ENCODE data around the gene MAPK1. TPM values are rescaled to one million over a fixed set of nuclear protein-coding genes. Genes with fewer than 3 reads are reported as not detected.

The MAPK1 gene
- total and polyA plus RNA-seq, 2 donors (not counting 1 experiment from before 2014, with no cell fraction given): 53.8 to 133 TPM

DNA sequence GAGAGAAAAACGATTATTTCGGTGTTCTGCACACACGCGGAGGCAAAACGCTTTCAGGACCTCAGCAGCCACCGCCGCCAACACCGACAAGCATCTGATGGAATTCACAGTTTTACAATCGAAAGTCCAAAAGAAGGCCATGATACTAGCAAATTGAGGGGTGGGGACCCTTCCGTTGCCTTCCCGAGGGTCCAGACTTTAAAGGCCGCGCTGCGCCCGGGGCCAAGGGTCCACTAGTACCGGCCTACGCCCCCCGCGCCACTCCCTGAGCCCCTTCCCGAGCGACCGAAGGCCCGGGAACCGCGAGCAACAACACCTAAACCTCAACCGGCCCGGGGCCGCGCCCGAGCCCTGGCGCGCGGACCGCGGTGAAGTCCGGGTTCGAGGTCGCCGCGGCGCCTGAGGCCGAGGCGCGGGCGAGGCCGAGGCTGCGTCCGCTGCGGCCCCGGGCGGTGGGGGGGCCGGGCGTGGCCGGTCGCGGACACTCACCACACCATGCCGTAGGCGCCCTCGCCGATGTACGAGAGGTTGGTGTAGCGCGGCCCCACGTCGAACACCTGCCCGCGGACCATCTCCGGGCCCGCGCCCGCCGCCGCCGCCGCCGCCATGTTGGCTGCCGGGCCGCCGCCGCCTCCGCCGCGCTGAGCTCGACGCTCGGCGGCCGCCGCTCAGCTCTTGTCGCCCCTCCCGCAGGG, 465 bp downstream of the MAPK1 start:
- Histone ChIP-seq H3K4me1 (ENCODE audit: control insufficient read depth, extremely low read depth, insufficient read depth, low read length) (peaks cover 2% of the 10 kb centered on the region), H3K9me3 (ENCODE audit: control insufficient read depth, insufficient read depth, low read depth, low read length) (no peaks in the 10 kb centered on the region), H3K4me2 (ENCODE audit: extremely low read depth, insufficient read depth, low read length) (peak overlapping the region; percentile 87), H3K27me3 (ENCODE audit: control insufficient read depth, insufficient read depth, low read length) (no peaks in the 10 kb centered on the region), H3K36me3 (ENCODE audit: control insufficient read depth, insufficient read depth, low read length) (no peaks in the 10 kb centered on the region), H3K79me2 (ENCODE audit: control insufficient read depth, insufficient read depth, low read length) (peaks cover 52% of the 10 kb centered on the region), H3K9ac (ENCODE audit: insufficient read depth, low read length) (peak overlapping the region; percentile 83), H3K27ac (ENCODE audit: insufficient read depth, low read length) (peak overlapping the region; percentile 83), H3K4me3 (replicated peaks in 1 of 4; ENCODE audit: control extremely low read depth in 1 of 4, insufficient read depth in 1 of 4, low read depth in 3 of 4, low read length in 4 of 4) (peak overlapping the region; percentile 59 to 95 (median 88)), H2AFZ (ENCODE audit: low read length) (peak overlapping the region; percentile 45), H4K20me1 (ENCODE audit: control insufficient read depth, extremely low read depth, insufficient read depth, low read length) (peaks cover 3% of the 10 kb centered on the region)
- DNase-seq (ENCODE audit: low read depth in 2 of 2): peak in 1 of 2 donors; percentile 7
- TF ChIP-seq EZH2 (IDR thresholded peaks at IDR 0.05; ENCODE audit: low read length, missing control alignments): no peak
- TF ChIP-seq, protein P1, sequence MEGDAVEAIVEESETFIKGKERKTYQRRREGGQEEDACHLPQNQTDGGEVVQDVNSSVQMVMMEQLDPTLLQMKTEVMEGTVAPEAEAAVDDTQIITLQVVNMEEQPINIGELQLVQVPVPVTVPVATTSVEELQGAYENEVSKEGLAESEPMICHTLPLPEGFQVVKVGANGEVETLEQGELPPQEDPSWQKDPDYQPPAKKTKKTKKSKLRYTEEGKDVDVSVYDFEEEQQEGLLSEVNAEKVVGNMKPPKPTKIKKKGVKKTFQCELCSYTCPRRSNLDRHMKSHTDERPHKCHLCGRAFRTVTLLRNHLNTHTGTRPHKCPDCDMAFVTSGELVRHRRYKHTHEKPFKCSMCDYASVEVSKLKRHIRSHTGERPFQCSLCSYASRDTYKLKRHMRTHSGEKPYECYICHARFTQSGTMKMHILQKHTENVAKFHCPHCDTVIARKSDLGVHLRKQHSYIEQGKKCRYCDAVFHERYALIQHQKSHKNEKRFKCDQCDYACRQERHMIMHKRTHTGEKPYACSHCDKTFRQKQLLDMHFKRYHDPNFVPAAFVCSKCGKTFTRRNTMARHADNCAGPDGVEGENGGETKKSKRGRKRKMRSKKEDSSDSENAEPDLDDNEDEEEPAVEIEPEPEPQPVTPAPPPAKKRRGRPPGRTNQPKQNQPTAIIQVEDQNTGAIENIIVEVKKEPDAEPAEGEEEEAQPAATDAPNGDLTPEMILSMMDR (conservative IDR thresholded peaks at IDR 0.05 in 1 of 2, IDR thresholded peaks at IDR 0.05 in 1 of 2; ENCODE audit: low read depth in 1 of 2, low read length in 2 of 2): no peak

DNA sequence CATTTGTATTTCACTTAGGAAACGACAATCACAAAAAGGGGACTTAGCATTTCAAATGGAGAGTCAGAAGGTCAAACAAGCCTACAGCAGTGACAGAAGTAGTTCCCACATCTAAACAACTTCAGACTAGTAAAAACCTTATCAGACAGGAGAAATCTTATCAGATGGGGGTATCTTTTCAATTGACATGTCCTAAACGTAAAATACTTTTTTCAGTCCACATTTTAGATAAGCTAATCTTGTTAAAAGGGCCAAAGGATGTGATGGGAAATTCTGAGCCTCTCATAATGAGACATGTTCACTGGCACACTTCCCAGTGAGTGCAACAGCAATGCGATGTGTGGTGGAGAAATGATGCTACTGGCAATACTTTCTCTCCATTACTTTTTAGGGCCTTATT, 2.4 kb downstream of the MAPK1 start:
- Histone ChIP-seq H3K4me2 (ENCODE audit: extremely low read depth, insufficient read depth, low read length) (peak overlapping the region; percentile 87), H3K27ac (ENCODE audit: insufficient read depth, low read length) (no peak overlapping the region), H3K4me3 (replicated peaks in 1 of 4; ENCODE audit: control extremely low read depth in 1 of 4, insufficient read depth in 1 of 4, low read depth in 3 of 4, low read length in 4 of 4) (peak overlapping the region in 2 of 4 experiments; percentile 93 to 95), H3K9ac (ENCODE audit: insufficient read depth, low read length) (no peak overlapping the region), H3K79me2 (ENCODE audit: control insufficient read depth, insufficient read depth, low read length) (peaks cover 71% of the 10 kb centered on the region), H3K4me1 (ENCODE audit: control insufficient read depth, extremely low read depth, insufficient read depth, low read length) (peaks cover 2% of the 10 kb centered on the region), H3K27me3 (ENCODE audit: control insufficient read depth, insufficient read depth, low read length) (no peaks in the 10 kb centered on the region), H2AFZ (ENCODE audit: low read length) (no peak overlapping the region), H3K9me3 (ENCODE audit: control insufficient read depth, insufficient read depth, low read depth, low read length) (no peaks in the 10 kb centered on the region), H4K20me1 (ENCODE audit: control insufficient read depth, extremely low read depth, insufficient read depth, low read length) (peaks cover 8% of the 10 kb centered on the region), H3K36me3 (ENCODE audit: control insufficient read depth, insufficient read depth, low read length) (no peaks in the 10 kb centered on the region)
- no peak for TF ChIP-seq EZH2 (IDR thresholded peaks at IDR 0.05; ENCODE audit: low read length, missing control alignments)
- TF ChIP-seq, protein P1 (conservative IDR thresholded peaks at IDR 0.05 in 1 of 2, IDR thresholded peaks at IDR 0.05 in 1 of 2; ENCODE audit: low read depth in 1 of 2, low read length in 2 of 2): no peak
- peak; percentile 86 to 88 for DNase-seq (ENCODE audit: low read depth in 2 of 2)

GRCh38 chr22:21862386-21863245, 4.8 kb downstream of the MAPK1 start:
- peaks cover 8% of the 10 kb centered on the region for H4K20me1 ChIP-seq (ENCODE audit: control insufficient read depth, extremely low read depth, insufficient read depth, low read length)
- TF ChIP-seq EZH2 (IDR thresholded peaks at IDR 0.05; ENCODE audit: low read length, missing control alignments): no peak
- TF ChIP-seq, protein P1 (conservative IDR thresholded peaks at IDR 0.05 in 1 of 2, IDR thresholded peaks at IDR 0.05 in 1 of 2; ENCODE audit: low read depth in 1 of 2, low read length in 2 of 2): no peak
- no peak overlapping the region for H3K4me3 ChIP-seq (replicated peaks in 1 of 4; ENCODE audit: control extremely low read depth in 1 of 4, insufficient read depth in 1 of 4, low read depth in 3 of 4, low read length in 4 of 4)
- H3K36me3 ChIP-seq (ENCODE audit: control insufficient read depth, insufficient read depth, low read length): no peaks in the 10 kb centered on the region
- no peak overlapping the region for H2AFZ ChIP-seq (ENCODE audit: low read length)
- no peak overlapping the region for H3K9ac ChIP-seq (ENCODE audit: insufficient read depth, low read length)
- no peaks in the 10 kb centered on the region for H3K27me3 ChIP-seq (ENCODE audit: control insufficient read depth, insufficient read depth, low read length)
- no peak for DNase-seq (ENCODE audit: low read depth in 2 of 2)
- peaks cover 95% of the 10 kb centered on the region for H3K79me2 ChIP-seq (ENCODE audit: control insufficient read depth, insufficient read depth, low read length)
- H3K9me3 ChIP-seq (ENCODE audit: control insufficient read depth, insufficient read depth, low read depth, low read length): no peaks in the 10 kb centered on the region
- peaks cover 2% of the 10 kb centered on the region for H3K4me1 ChIP-seq (ENCODE audit: control insufficient read depth, extremely low read depth, insufficient read depth, low read length)
- no peak overlapping the region for H3K4me2 ChIP-seq (ENCODE audit: extremely low read depth, insufficient read depth, low read length)
- H3K27ac ChIP-seq (ENCODE audit: insufficient read depth, low read length): no peak overlapping the region

All from fibroblast of lung (primary cell).